RWPE2 (cell line): ENCODE measurements around the gene PLA2G4C.

Experiments used
- ATAC-seq: fragments of 200-7000 bp; cut with Tn5 transposase; 3 replicates; pipeline ENCODE4 v1.9.1; 2021; ENCODE audit warnings: low read depth
- DNase-seq: peaks from one replicate; pipeline ENCODE4 v3.0.0-alpha.2; 2020; ENCODE audit warnings: low spot score
- H3K27ac ChIP-seq: fragments of 450-650 bp; 2 replicates; pipeline ENCODE4 v1.5.1; 2017; ENCODE audit warnings: mild to moderate bottlenecking; ENCODE audit not compliant: poor library complexity, severe bottlenecking
- H3K27me3 ChIP-seq: fragments of 250-450 bp; sonication (Bioruptor Pico); 2 replicates; pipeline ENCODE4 v1.5.1; 2021; ENCODE audit warnings: mild to moderate bottlenecking, moderate library complexity; ENCODE audit not compliant: insufficient read depth, poor library complexity, severe bottlenecking
- H3K36me3 ChIP-seq: fragments of 250-450 bp; sonication (Bioruptor Pico); 2 replicates; pipeline ENCODE4 v1.5.1; 2020; ENCODE audit warnings: low read depth, mild to moderate bottlenecking, moderate library complexity
- H3K4me1 ChIP-seq: fragments of 250-450 bp; sonication (Bioruptor Pico); 2 replicates; pipeline ENCODE4 v1.5.1; 2021; ENCODE audit warnings: mild to moderate bottlenecking, moderate library complexity; ENCODE audit not compliant: insufficient read depth, poor library complexity, severe bottlenecking
- H3K4me3 ChIP-seq: fragments of 250-450 bp; sonication (Bioruptor Pico); 2 replicates; pipeline ENCODE4 v1.5.1; 2021; ENCODE audit warnings: mild to moderate bottlenecking, moderate library complexity; ENCODE audit not compliant: severe bottlenecking
- H3K9me3 ChIP-seq: fragments of 250-450 bp; sonication (Bioruptor Pico); 2 replicates; pipeline ENCODE4 v1.5.1; 2021; ENCODE audit warnings: mild to moderate bottlenecking, moderate library complexity; ENCODE audit not compliant: severe bottlenecking
- TF ChIP-seq, protein P1 (sequence below): fragments of 450-650 bp; IDR thresholded peaks from one replicate; pipeline ENCODE4 v1.5.1; 2017; ENCODE audit warnings: mild to moderate bottlenecking, moderate library complexity; ENCODE audit not compliant: poor library complexity, severe bottlenecking

PLA2G4C gene

DNA sequence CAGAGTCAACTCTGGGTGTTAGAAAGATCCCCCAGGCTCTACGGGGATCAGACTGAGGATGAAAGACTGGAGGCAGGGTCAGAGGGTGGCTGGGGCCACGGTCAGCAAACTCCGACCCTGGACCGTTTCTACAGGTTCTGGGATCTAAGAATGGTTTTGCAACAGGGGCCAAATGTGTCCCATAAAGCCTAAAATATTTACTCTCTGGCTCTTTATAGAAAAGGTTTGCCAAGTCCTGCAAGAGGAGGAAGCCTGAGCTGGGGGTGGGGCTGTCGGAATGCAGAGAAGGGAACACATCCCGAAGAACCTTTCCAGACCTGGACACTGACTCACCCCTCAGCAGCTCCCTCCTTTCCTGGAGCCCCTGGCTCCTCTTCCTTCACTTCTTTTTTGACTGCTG, 38.8 kb upstream of the PLA2G4C start:
- H3K4me3 ChIP-seq = no peak overlapping the region
- no peaks in the 10 kb centered on the region for H3K27me3 ChIP-seq
- TF ChIP-seq, protein P1, sequence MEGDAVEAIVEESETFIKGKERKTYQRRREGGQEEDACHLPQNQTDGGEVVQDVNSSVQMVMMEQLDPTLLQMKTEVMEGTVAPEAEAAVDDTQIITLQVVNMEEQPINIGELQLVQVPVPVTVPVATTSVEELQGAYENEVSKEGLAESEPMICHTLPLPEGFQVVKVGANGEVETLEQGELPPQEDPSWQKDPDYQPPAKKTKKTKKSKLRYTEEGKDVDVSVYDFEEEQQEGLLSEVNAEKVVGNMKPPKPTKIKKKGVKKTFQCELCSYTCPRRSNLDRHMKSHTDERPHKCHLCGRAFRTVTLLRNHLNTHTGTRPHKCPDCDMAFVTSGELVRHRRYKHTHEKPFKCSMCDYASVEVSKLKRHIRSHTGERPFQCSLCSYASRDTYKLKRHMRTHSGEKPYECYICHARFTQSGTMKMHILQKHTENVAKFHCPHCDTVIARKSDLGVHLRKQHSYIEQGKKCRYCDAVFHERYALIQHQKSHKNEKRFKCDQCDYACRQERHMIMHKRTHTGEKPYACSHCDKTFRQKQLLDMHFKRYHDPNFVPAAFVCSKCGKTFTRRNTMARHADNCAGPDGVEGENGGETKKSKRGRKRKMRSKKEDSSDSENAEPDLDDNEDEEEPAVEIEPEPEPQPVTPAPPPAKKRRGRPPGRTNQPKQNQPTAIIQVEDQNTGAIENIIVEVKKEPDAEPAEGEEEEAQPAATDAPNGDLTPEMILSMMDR = no peak
- ATAC-seq = no peak
- no peak overlapping the region for H3K27ac ChIP-seq
- no peak for DNase-seq
- H3K36me3 ChIP-seq = peaks cover 61% of the 10 kb centered on the region
- no peaks in the 10 kb centered on the region for H3K4me1 ChIP-seq
- no peaks in the 10 kb centered on the region for H3K9me3 ChIP-seq

DNA sequence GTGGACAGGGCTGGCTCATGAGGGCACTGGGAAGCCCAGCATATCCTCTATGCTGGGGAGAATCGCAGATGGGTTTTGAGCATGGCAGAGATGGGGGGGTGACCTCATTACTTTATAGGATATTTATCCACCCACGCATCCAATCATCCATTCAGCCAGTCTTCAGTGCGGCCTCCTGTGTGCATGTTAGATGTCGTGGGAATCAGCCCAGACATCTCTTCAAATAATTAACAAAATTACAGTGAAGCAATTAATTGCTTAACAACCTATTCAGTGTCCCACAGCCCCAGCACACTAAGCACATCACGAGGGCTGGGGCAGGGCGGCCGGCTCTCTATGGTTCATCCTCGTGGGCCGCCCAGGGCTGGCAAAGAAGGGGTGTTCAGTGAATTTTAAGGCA, 38.0 kb upstream of the PLA2G4C start:
- Histone ChIP-seq H3K27ac (no peak overlapping the region), H3K9me3 (no peaks in the 10 kb centered on the region), H3K4me1 (no peaks in the 10 kb centered on the region), H3K36me3 (peaks cover 61% of the 10 kb centered on the region), H3K27me3 (no peaks in the 10 kb centered on the region), H3K4me3 (no peak overlapping the region)
- no peak for ATAC-seq
- TF ChIP-seq, protein P1 = no peak
- no peak for DNase-seq

DNA sequence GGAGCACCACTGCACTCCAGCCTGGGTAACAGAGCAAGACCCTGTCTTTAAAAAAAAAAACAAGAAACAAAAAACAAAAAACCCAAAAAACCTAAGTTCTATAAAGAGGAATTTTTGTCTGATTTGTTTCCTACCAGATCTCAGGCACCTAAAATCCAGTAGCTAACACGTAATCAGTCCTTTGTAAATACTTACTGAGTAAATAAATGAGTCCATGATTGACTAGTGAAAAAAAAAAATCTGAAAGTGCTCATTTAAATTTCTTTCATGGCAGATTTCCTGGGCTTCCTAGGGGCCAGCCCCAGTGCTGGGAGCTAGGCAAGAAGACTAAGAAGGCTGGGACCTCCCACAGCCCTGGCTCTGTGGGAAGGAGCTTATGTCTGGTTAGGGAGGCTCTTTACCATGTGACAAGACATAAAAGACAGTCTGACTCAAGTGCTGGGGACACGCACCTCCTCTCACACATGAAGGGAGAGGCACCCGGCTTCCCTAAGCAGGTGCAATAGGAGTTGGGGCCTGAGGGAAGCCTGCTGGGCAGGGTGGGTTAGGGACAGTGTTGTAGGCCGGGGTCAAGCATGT, 37.1 kb upstream of the PLA2G4C start:
- no peaks in the 10 kb centered on the region for H3K27me3 ChIP-seq
- H3K36me3 ChIP-seq = peaks cover 64% of the 10 kb centered on the region
- no peaks in the 10 kb centered on the region for H3K4me1 ChIP-seq
- H3K9me3 ChIP-seq = no peaks in the 10 kb centered on the region
- no peak for DNase-seq
- no peak overlapping the region for H3K4me3 ChIP-seq
- ATAC-seq = no peak
- TF ChIP-seq, protein P1 = no peak
- H3K27ac ChIP-seq = no peak overlapping the region

GRCh38 chr19:48139053-48139452, 28.4 kb upstream of the PLA2G4C start:
- TF ChIP-seq, protein P1 = no peak
- no peak overlapping the region for H3K27ac ChIP-seq
- H3K4me3 ChIP-seq = no peak overlapping the region
- no peaks in the 10 kb centered on the region for H3K27me3 ChIP-seq
- H3K4me1 ChIP-seq = no peaks in the 10 kb centered on the region
- ATAC-seq (no peak), DNase-seq (no peak)
- H3K9me3 ChIP-seq = no peaks in the 10 kb centered on the region
- peaks cover 8% of the 10 kb centered on the region for H3K36me3 ChIP-seq

GRCh38 chr19:48137411-48137810, 26.8 kb upstream of the PLA2G4C start:
- ATAC-seq (no peak), DNase-seq (no peak)
- Histone ChIP-seq H3K27me3 (no peaks in the 10 kb centered on the region), H3K4me1 (no peaks in the 10 kb centered on the region), H3K36me3 (peaks cover 2% of the 10 kb centered on the region; the same call in 1 of the 2 replicates), H3K9me3 (no peaks in the 10 kb centered on the region), H3K4me3 (no peak overlapping the region), H3K27ac (no peak overlapping the region)
- TF ChIP-seq, protein P1 = no peak
